LNCAP (cell line): Measurements from ENCODE around the gene PSMB11.

ENCODE experiments used
- CTCF ChIP-seq: fragments of 450-650 bp; IDR thresholded peaks from 2 replicates; pipeline ENCODE4 v1.5.1; 2017; ENCODE audit warnings: mild to moderate bottlenecking

The PSMB11 gene

GRCh38 chr14:23051141-23052057 lies 9.4 kb downstream of the PSMB11 start:
- no peak for TF ChIP-seq CTCF

GRCh38 chr14:23052182-23052623 lies 10.2 kb downstream of the PSMB11 start:
- TF ChIP-seq CTCF: no peak

- TF ChIP-seq CTCF: no peak
Measured at GRCh38 chr14:23052671-23053070, 10.7 kb downstream of the PSMB11 start.

- no peak for TF ChIP-seq CTCF
Measured at GRCh38 chr14:23053426-23053825, 11.4 kb downstream of the PSMB11 start.

GRCh38 chr14:23054000-23054811 lies 12.2 kb downstream of the PSMB11 start:
- no peak for TF ChIP-seq CTCF

GRCh38 chr14:23055147-23055550 lies 13.1 kb downstream of the PSMB11 start:
- TF ChIP-seq CTCF: no peak

GRCh38 chr14:23055621-23056144 lies 13.7 kb downstream of the PSMB11 start:
- TF ChIP-seq CTCF: no peak
